Cardiac muscle cell (in vitro differentiated cells and primary cell): ENCODE data around the gene KDM2A. TPM values are rescaled to one million over a fixed set of nuclear protein-coding genes. Genes with fewer than 3 reads are reported as not detected.

Experiments used
- DNase-seq, 2 donors: peaks; one replicate each; pipeline versions ENCODE4 v3.0.0 to v3.0.0-alpha.2; 2010 to 2017; ENCODE audit warnings: low read depth in 1 of 2, low spot score in 1 of 2
- H3K27ac ChIP-seq: fragments of 200-600 bp; sonication (generic); 2 replicates; pipeline ENCODE4 v1.5.1; 2016
- H3K27me3 ChIP-seq: fragments of 200-600 bp; sonication (generic); 2 replicates; pipeline ENCODE4 v1.6.0; 2016; ENCODE audit warnings: control low read depth
- H3K36me3 ChIP-seq: fragments of 200-600 bp; sonication (generic); 2 replicates; pipeline ENCODE4 v1.5.1; 2016; ENCODE audit warnings: control low read depth
- H3K4me1 ChIP-seq: fragments of 200-600 bp; sonication (generic); 2 replicates; pipeline ENCODE4 v1.8.1; 2017; ENCODE audit warnings: low read depth, mild to moderate bottlenecking, mixed run types
- H3K4me3 ChIP-seq: fragments of 200-600 bp; sonication (generic); 2 replicates; pipeline ENCODE4 v1.5.1; 2016; ENCODE audit warnings: mild to moderate bottlenecking
- H3K9me3 ChIP-seq: fragments of 200-600 bp; sonication (generic); 2 replicates; pipeline ENCODE4 v1.5.1; 2017; ENCODE audit warnings: low read depth, mild to moderate bottlenecking, control low read depth
- CTCF ChIP-seq: IDR thresholded peaks from 2 replicates; pipeline ENCODE4 v1.5.1; 2012; ENCODE audit warnings: low read depth, mild to moderate bottlenecking, low read length
- polyA plus RNA-seq: library from polyadenylated mRNA; unstranded; fragments of >200 nt; fragmentation: Nextera tagmentation; extraction: Ambion mirVana; gene quantifications from 2 replicates; pipeline ENCODE4 v1.2.1, GENCODE V29; 2016
- total RNA-seq: library from RNA; depleted of rRNA; stranded (reverse); fragments of >200 nt; gene quantifications from 2 replicates; pipeline ENCODE4 v1.2.3, GENCODE V29; 2016

Gene KDM2A
- total and polyA plus RNA-seq, 2 experiments from 2014 or later = 17.6 to 37.8 TPM

- DNase-seq = no peak
- no peaks in the 10 kb centered on the region for H3K27me3 ChIP-seq
- H3K27ac ChIP-seq = no peak overlapping the region
- H3K36me3 ChIP-seq = no peaks in the 10 kb centered on the region
- no peak overlapping the region for H3K4me3 ChIP-seq
- H3K4me1 ChIP-seq = peaks cover 15% of the 10 kb centered on the region
- H3K9me3 ChIP-seq = no peaks in the 10 kb centered on the region
- no peak for TF ChIP-seq CTCF
Observed at GRCh38 chr11:67268962-67269268, 149.9 kb downstream of the KDM2A start.

- no peaks in the 10 kb centered on the region for H3K36me3 ChIP-seq
- H3K4me3 ChIP-seq = no peak overlapping the region
- no peaks in the 10 kb centered on the region for H3K27me3 ChIP-seq
- H3K27ac ChIP-seq = no peak overlapping the region
- H3K4me1 ChIP-seq = peaks cover 16% of the 10 kb centered on the region
- no peaks in the 10 kb centered on the region for H3K9me3 ChIP-seq
- DNase-seq = no peak
- TF ChIP-seq CTCF = no peak
Observed at GRCh38 chr11:67269401-67270255, 150.6 kb downstream of the KDM2A start.

DNA sequence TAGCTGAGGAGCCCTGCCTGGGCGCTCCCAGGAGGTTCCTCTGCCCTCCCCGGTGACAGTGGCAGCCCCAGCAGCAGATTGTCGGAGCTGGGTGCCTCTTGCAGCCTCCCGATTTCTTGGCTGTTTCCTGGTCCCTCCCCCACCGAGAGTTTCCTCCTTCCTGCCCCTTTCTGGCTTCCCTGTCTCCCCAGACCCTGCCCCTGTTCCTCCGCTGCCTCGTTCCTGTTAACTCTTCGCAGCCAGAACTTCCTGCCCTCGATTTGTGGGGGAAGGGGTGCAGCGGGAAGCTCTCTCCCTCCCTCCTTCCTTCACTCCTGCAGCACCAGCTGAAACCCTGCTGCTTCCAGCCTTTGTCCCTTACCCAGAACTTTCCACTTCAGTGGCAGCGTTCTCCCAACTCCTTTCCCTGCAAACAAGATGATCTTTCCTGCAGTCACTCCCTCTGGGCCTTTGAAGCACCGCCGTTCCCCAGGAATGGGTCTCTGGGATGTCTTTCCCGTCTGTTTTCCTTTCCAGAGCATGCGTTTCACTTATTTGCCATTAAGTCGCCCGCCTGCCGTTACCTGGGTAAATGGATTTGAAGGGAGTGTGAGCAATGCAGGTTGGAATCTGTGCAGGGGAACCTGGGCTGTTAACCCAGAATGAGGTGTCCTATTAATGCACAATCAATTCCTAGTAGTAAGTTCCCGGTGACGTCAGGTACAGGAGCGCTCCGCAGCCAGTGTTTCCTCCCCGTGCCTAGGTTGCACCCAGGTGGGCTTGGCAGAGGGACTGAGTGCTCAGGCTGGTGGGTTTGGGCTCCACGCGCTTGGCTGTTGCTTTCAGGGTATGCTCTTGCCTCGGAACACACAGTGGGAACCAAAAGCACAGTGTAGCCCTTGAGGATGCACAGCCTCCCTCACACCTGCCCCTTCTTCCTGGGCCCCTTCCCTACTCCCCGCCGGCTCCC is 151.5 kb downstream of the KDM2A start:
- no peaks in the 10 kb centered on the region for H3K36me3 ChIP-seq
- DNase-seq = peak in 1 of 2 donors; percentile 47
- no peak for TF ChIP-seq CTCF
- peaks cover 21% of the 10 kb centered on the region for H3K4me1 ChIP-seq
- H3K9me3 ChIP-seq = no peaks in the 10 kb centered on the region
- no peak overlapping the region for H3K27ac ChIP-seq
- H3K27me3 ChIP-seq = no peaks in the 10 kb centered on the region
- no peak overlapping the region for H3K4me3 ChIP-seq

GRCh38 chr11:67271205-67271540 is 152.1 kb downstream of the KDM2A start:
- H3K27me3 ChIP-seq = no peaks in the 10 kb centered on the region
- no peaks in the 10 kb centered on the region for H3K36me3 ChIP-seq
- H3K27ac ChIP-seq = no peak overlapping the region
- peaks cover 21% of the 10 kb centered on the region for H3K4me1 ChIP-seq
- H3K4me3 ChIP-seq = no peak overlapping the region
- H3K9me3 ChIP-seq = no peaks in the 10 kb centered on the region
- no peak for TF ChIP-seq CTCF
- DNase-seq = no peak

- Histone ChIP-seq H3K27ac (no peak overlapping the region), H3K36me3 (no peaks in the 10 kb centered on the region), H3K9me3 (no peaks in the 10 kb centered on the region), H3K27me3 (no peaks in the 10 kb centered on the region), H3K4me1 (peaks cover 23% of the 10 kb centered on the region), H3K4me3 (no peak overlapping the region)
- no peak for TF ChIP-seq CTCF
- DNase-seq = no peak
Observed at GRCh38 chr11:67271541-67272284, 152.7 kb downstream of the KDM2A start.
